Tibial nerve (tissue), 3 donors: ENCODE data around the gene AGBL1.

Experiments used
- CTCF ChIP-seq, 5 experiments: fragments of 200-600 bp in 3 of 5; fragments of 450-650 bp in 2 of 5; sonication (generic) in 3 of 5; IDR thresholded peaks; one replicate each; pipeline ENCODE4 v1.5.1; 2016 to 2019; ENCODE audit warnings: antibody characterized with exemption in 5 of 5, mild to moderate bottlenecking in 3 of 5, moderate library complexity in 2 of 5
- POLR2A ChIP-seq, 2 donors: fragments of 450-650 bp; IDR thresholded peaks; one replicate each; pipeline ENCODE4 v1.6.1; 2017; ENCODE audit warnings: antibody characterized with exemption in 2 of 2, mild to moderate bottlenecking in 2 of 2, moderate library complexity in 2 of 2

- TF ChIP-seq CTCF (IDR thresholded peaks at IDR 0.05) (no peak), POLR2A (IDR thresholded peaks at IDR 0.05) (no peak)
These were observed 414.8 kb downstream of the AGBL1 start for GRCh38 chr15:86494475-86494874.
